GM18508 (cell line): ENCODE results near the gene METTL26.

Source experiments
- ATAC-seq: cut with Tn5 transposase; IDR thresholded peaks from one replicate; pipeline ENCODE4 v1.9.1; 2021; ENCODE audit warnings: moderate number of reproducible peaks; ENCODE audit not compliant: insufficient read depth, unreplicated experiment

METTL26 gene

GRCh38 chr16:636206-637080 is at the start of gene METTL26:
TSS of gene METTL26 (minus strand) at chr16:636305. CDS start at chr16:636290, 15 bp downstream.
- ATAC-seq, result peak; percentile 48

GRCh38 chr16:684961-685696 is 49.0 kb upstream of the METTL26 start:
- no peak for ATAC-seq

- ATAC-seq, result peak; percentile 52
Observed at GRCh38 chr16:684071-684794, 48.1 kb upstream of the METTL26 start, which contains the start of gene JMJD8. TSS of gene JMJD8 (minus strand) at chr16:684334. CDS start at chr16:684319, 15 bp downstream.

- no peak for ATAC-seq
Observed at GRCh38 chr16:683396-684070, 47.4 kb upstream of the METTL26 start.

GRCh38 chr16:682493-683395 is 46.6 kb upstream of the METTL26 start:
- no peak for ATAC-seq

- no peak for ATAC-seq
Observed at GRCh38 chr16:681746-682427, 45.8 kb upstream of the METTL26 start.

- no peak for ATAC-seq
Observed at GRCh38 chr16:680967-681745, 45.1 kb upstream of the METTL26 start.

- no peak for ATAC-seq
Observed at GRCh38 chr16:680625-680945, 44.5 kb upstream of the METTL26 start.

- ATAC-seq, result no peak
Observed at GRCh38 chr16:679814-680624, 43.9 kb upstream of the METTL26 start, which contains the start of gene STUB1. TSS of gene STUB1 (plus strand) at chr16:680410. CDS start at chr16:680526, 116 bp downstream.

- ATAC-seq, result no peak
Observed at GRCh38 chr16:678858-679813, 43.0 kb upstream of the METTL26 start.

GRCh38 chr16:678209-678857 is 42.2 kb upstream of the METTL26 start:
- no peak for ATAC-seq

GRCh38 chr16:677316-678190 is 41.4 kb upstream of the METTL26 start:
- ATAC-seq, result no peak

- no peak for ATAC-seq
Observed at GRCh38 chr16:676913-677312, 40.8 kb upstream of the METTL26 start.

- no peak for ATAC-seq
Observed at GRCh38 chr16:676565-676902, 40.4 kb upstream of the METTL26 start.
